ENCODE data around the gene GPANK1. TPM values are rescaled to one million over a fixed set of nuclear protein-coding genes. Genes with fewer than 3 reads are reported as not detected.

The GPANK1 gene
- total and polyA plus RNA-seq, 2 donors (not counting 1 experiment from before 2014, with no cell fraction given): 22.6 to 24.3 TPM

DNA sequence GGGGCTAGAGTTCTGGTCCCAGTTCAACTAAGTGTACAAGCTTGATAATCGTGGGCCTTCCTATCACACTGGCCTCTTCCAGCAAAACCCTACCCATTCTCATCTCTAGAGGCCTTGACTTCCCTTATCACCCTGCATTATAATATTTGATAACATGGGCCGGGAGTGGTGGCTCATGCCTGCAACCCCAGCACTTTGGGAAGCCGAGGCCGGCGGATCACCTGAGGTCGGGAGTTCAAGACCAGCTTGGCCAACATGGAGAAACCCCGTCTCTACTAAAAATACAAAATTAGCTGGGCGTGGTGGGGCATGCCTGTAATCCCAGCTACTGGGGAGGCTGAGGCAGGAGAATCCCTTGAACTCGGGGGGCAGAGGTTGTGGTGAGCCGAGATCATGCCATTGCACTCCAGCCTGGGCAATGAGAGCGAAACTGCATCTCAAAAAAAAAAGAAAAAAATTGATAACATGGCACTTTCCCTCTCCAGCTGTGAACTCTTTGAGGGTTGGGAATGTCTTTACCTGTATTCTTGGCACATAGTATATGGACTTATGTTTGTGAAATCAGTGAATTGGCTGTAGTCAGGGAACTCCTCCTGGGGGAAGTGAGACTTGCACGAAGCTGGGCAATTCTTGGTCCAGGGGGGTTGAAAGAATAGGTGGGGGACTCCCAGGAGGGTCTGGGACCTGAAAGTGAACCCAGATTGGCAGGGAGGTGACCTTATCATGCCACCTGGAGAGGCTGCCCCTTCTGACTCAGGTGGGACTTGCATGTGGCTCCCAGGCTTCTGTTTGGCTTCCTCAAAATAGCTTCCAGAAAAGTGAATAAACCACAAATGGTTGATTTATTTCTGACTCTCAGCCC is 3.3 kb downstream of the GPANK1 start:
- H4K20me1 ChIP-seq (ENCODE audit: control insufficient read depth, insufficient read depth, low read length, poor library complexity, severe bottlenecking): peaks cover 24% of the 10 kb centered on the region
- Mint-ChIP-seq H3K27me3 (no peaks in the 10 kb centered on the region), H3K4me3 (peak overlapping the region; percentile 94), H3K9me3 (ENCODE audit: insufficient read depth) (no peaks in the 10 kb centered on the region), H3K27ac (peak overlapping the region; percentile 89), H3K4me1 (peaks cover 69% of the 10 kb centered on the region)
- ChIA-PET CTCF (interaction anchor here (0.6 to 2.4 kb wide), 10 partner anchors 10 to 1332 kb away, joined by 3 to 10 read pairs (median 3); partner anchors contain the start of gene NFKBIL1), POLR2A (interaction anchor here (0.5 to 5.9 kb wide), 7 partner anchors 9 to 240 kb away, joined by 3 to 57 read pairs (median 4); partner anchors contain the start of genes BAG6, PRRC2A and ZBTB12)
- intact Hi-C loops (cut with micrococcal nuclease): loop anchor here (2.0 kb wide), 1 partner anchor 65 kb away; no protein-coding TSS in a partner anchor
- no peak for TF ChIP-seq EZH2 (IDR thresholded peaks at IDR 0.05; ENCODE audit: borderline replicate concordance, insufficient read depth, low read depth, low read length, poor library complexity, severe bottlenecking)
- TF ChIP-seq, protein P1, sequence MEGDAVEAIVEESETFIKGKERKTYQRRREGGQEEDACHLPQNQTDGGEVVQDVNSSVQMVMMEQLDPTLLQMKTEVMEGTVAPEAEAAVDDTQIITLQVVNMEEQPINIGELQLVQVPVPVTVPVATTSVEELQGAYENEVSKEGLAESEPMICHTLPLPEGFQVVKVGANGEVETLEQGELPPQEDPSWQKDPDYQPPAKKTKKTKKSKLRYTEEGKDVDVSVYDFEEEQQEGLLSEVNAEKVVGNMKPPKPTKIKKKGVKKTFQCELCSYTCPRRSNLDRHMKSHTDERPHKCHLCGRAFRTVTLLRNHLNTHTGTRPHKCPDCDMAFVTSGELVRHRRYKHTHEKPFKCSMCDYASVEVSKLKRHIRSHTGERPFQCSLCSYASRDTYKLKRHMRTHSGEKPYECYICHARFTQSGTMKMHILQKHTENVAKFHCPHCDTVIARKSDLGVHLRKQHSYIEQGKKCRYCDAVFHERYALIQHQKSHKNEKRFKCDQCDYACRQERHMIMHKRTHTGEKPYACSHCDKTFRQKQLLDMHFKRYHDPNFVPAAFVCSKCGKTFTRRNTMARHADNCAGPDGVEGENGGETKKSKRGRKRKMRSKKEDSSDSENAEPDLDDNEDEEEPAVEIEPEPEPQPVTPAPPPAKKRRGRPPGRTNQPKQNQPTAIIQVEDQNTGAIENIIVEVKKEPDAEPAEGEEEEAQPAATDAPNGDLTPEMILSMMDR (IDR thresholded peaks at IDR 0.05): no peak
- peak overlapping the region; percentile 88 for H3K4me2 ChIP-seq (replicated peaks; ENCODE audit: low read depth, low read length, poor library complexity, severe bottlenecking)
- peak overlapping the region in 3 of 5 experiments; percentile 63 to 98 (median 94) for H3K4me3 ChIP-seq (ENCODE audit: control extremely low read depth in 1 of 5, extremely low read depth in 1 of 5, insufficient read depth in 1 of 5, low read depth in 2 of 5, low read length in 4 of 5)
- no peaks in the 10 kb centered on the region for H3K9me3 ChIP-seq (ENCODE audit: control extremely low read depth in 1 of 3, control insufficient read depth in 2 of 3, insufficient read depth in 1 of 3, low read length in 2 of 3)
- WGBS (ENCODE audit: insufficient coverage): 97% methylated on average over 9 of the region's 12 CpGs
- peak overlapping the region; percentile 69 for H2AFZ ChIP-seq (ENCODE audit: insufficient read depth, low read depth, low read length, poor library complexity, severe bottlenecking)
- H3K9ac ChIP-seq (ENCODE audit: low read length): peak overlapping the region; percentile 87
- ATAC-seq (ENCODE audit: low read depth) (no peak), DNase-seq (no peak)
- peaks cover 87% of the 10 kb centered on the region for H3K79me2 ChIP-seq (ENCODE audit: control insufficient read depth, insufficient read depth, low read length)
- H3K36me3 ChIP-seq (replicated peaks in 1 of 2; ENCODE audit: control extremely low read depth in 1 of 2, control insufficient read depth in 1 of 2, extremely low read depth in 1 of 2, insufficient read depth in 2 of 2, low read length in 1 of 2): peaks cover 0 to 44% of the 10 kb centered on the region in 2 experiments
- peaks cover 45 to 65% of the 10 kb centered on the region in 2 donors for H3K4me1 ChIP-seq (ENCODE audit: control insufficient read depth in 2 of 2, insufficient read depth in 2 of 2, low read length in 2 of 2)
- no peaks in the 10 kb centered on the region for H3K27me3 ChIP-seq (replicated peaks in 1 of 4; ENCODE audit: control extremely low read depth in 1 of 4, control insufficient read depth in 3 of 4, insufficient read depth in 4 of 4, low read length in 3 of 4)
- peak overlapping the region; percentile 42 to 77 for H3K27ac ChIP-seq (ENCODE audit: low read length in 2 of 2)

Measured in B cell (primary cell).